ENCODE data around the gene CC2D2B. TPM values are rescaled to one million over a fixed set of nuclear protein-coding genes. Genes with fewer than 3 reads are reported as not detected.

CC2D2B gene
- total RNA-seq, 1 experiment from 2014 or later = not detected

- Mint-ChIP-seq H3K27me3 (ENCODE audit: insufficient read depth, unreplicated experiment) (peaks cover 14% of the 10 kb centered on the region), H3K36me3 (ENCODE audit: insufficient read depth, unreplicated experiment) (no peaks in the 10 kb centered on the region), H3K27ac (ENCODE audit: low read depth, unreplicated experiment) (no peak overlapping the region), H3K9me3 (ENCODE audit: unreplicated experiment) (no peaks in the 10 kb centered on the region), H3K4me3 (ENCODE audit: unreplicated experiment) (no peak overlapping the region), H3K4me1 (ENCODE audit: insufficient read depth, unreplicated experiment) (no peaks in the 10 kb centered on the region)
- ChIA-PET POLR2A (no interaction called here), CTCF (no interaction called here)
- TF ChIP-seq, protein P1, sequence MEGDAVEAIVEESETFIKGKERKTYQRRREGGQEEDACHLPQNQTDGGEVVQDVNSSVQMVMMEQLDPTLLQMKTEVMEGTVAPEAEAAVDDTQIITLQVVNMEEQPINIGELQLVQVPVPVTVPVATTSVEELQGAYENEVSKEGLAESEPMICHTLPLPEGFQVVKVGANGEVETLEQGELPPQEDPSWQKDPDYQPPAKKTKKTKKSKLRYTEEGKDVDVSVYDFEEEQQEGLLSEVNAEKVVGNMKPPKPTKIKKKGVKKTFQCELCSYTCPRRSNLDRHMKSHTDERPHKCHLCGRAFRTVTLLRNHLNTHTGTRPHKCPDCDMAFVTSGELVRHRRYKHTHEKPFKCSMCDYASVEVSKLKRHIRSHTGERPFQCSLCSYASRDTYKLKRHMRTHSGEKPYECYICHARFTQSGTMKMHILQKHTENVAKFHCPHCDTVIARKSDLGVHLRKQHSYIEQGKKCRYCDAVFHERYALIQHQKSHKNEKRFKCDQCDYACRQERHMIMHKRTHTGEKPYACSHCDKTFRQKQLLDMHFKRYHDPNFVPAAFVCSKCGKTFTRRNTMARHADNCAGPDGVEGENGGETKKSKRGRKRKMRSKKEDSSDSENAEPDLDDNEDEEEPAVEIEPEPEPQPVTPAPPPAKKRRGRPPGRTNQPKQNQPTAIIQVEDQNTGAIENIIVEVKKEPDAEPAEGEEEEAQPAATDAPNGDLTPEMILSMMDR (IDR thresholded peaks at IDR 0.05; ENCODE audit: unreplicated experiment) = no peak
- intact Hi-C loops (cut with micrococcal nuclease) = no loop called here
- DNase-seq (ENCODE audit: unreplicated experiment) = no peak
- no TSS peak for BruUV-seq (replicated peaks)
Measured at GRCh38 chr10:95925033-95925432, 17.3 kb downstream of the CC2D2B start.

GRCh38 chr10:95935429-95935828 lies 27.7 kb downstream of the CC2D2B start:
- BruUV-seq (replicated peaks) = no TSS peak
- DNase-seq (ENCODE audit: unreplicated experiment) = no peak
- no peak overlapping the region for H3K4me3 Mint-ChIP-seq (ENCODE audit: unreplicated experiment)
- intact Hi-C loops (cut with micrococcal nuclease) = no loop called here
- H3K36me3 Mint-ChIP-seq (ENCODE audit: insufficient read depth, unreplicated experiment) = no peaks in the 10 kb centered on the region
- H3K9me3 Mint-ChIP-seq (ENCODE audit: unreplicated experiment) = peaks cover 15% of the 10 kb centered on the region
- CTCF ChIA-PET = interaction anchor here (0.7 to 1.1 kb wide), 2 partner anchors 242 to 294 kb away, joined by 3 read pairs; partner anchors contain the start of gene TCTN3
- no peaks in the 10 kb centered on the region for H3K4me1 Mint-ChIP-seq (ENCODE audit: insufficient read depth, unreplicated experiment)
- POLR2A ChIA-PET = no interaction called here
- TF ChIP-seq, protein P1 (IDR thresholded peaks at IDR 0.05; ENCODE audit: unreplicated experiment) = no peak
- H3K27ac Mint-ChIP-seq (ENCODE audit: low read depth, unreplicated experiment) = no peak overlapping the region
- H3K27me3 Mint-ChIP-seq (ENCODE audit: insufficient read depth, unreplicated experiment) = peaks cover 23% of the 10 kb centered on the region

- Mint-ChIP-seq H3K4me1 (ENCODE audit: insufficient read depth, unreplicated experiment) (peaks cover 6% of the 10 kb centered on the region), H3K36me3 (ENCODE audit: insufficient read depth, unreplicated experiment) (no peaks in the 10 kb centered on the region), H3K4me3 (ENCODE audit: unreplicated experiment) (no peak overlapping the region), H3K27ac (ENCODE audit: low read depth, unreplicated experiment) (no peak overlapping the region), H3K27me3 (ENCODE audit: insufficient read depth, unreplicated experiment) (no peaks in the 10 kb centered on the region), H3K9me3 (ENCODE audit: unreplicated experiment) (peaks cover 16% of the 10 kb centered on the region)
- no TSS peak for BruUV-seq (replicated peaks)
- ChIA-PET CTCF (no interaction called here), POLR2A (no interaction called here)
- no peak for DNase-seq (ENCODE audit: unreplicated experiment)
- intact Hi-C loops (cut with micrococcal nuclease) = no loop called here
- TF ChIP-seq, protein P1 (IDR thresholded peaks at IDR 0.05; ENCODE audit: unreplicated experiment) = no peak
Measured at GRCh38 chr10:95941115-95941514, 33.3 kb downstream of the CC2D2B start.

GRCh38 chr10:95963202-95963990 lies 55.6 kb downstream of the CC2D2B start:
- TF ChIP-seq, protein P1 (IDR thresholded peaks at IDR 0.05; ENCODE audit: unreplicated experiment) = no peak
- Mint-ChIP-seq H3K4me1 (ENCODE audit: insufficient read depth, unreplicated experiment) (no peaks in the 10 kb centered on the region), H3K27ac (ENCODE audit: low read depth, unreplicated experiment) (no peak overlapping the region), H3K36me3 (ENCODE audit: insufficient read depth, unreplicated experiment) (no peaks in the 10 kb centered on the region), H3K27me3 (ENCODE audit: insufficient read depth, unreplicated experiment) (peaks cover 20% of the 10 kb centered on the region), H3K4me3 (ENCODE audit: unreplicated experiment) (no peak overlapping the region), H3K9me3 (ENCODE audit: unreplicated experiment) (no peaks in the 10 kb centered on the region)
- intact Hi-C loops (cut with micrococcal nuclease) = no loop called here
- CTCF ChIA-PET = interaction anchor here (0.6 kb wide), 3 partner anchors 9 to 785 kb away, joined by 3 read pairs; no protein-coding TSS in a partner anchor
- BruUV-seq (replicated peaks) = no TSS peak
- no peak for DNase-seq (ENCODE audit: unreplicated experiment)
- POLR2A ChIA-PET = interaction anchor here (0.6 kb wide), 1 partner anchor 1040 kb away, joined by 3 read pairs; no protein-coding TSS in a partner anchor
